GM12892 (cell line): ENCODE results near the gene OTUD5.

ENCODE experiments used
- DNase-seq: peaks from one replicate; pipeline ENCODE4 v3.0.0; 2011; ENCODE audit not compliant: insufficient read length
- FAIRE-seq: peaks from 2 replicates; lab custom pipeline; 2011; peaks lifted over from hg19 to GRCh38; lab: Jason Lieb, UNC
- POLR2A ChIP-seq: IDR thresholded peaks from 2 replicates; pipeline ENCODE4 v1.6.1; 2011; ENCODE audit warnings: low read depth, low read length, control low read depth
- POLR2AphosphoS5 ChIP-seq: IDR thresholded peaks from 2 replicates; pipeline ENCODE4 v1.6.1; 2011; ENCODE audit warnings: low read depth, low read length, control low read depth
- TAF1 ChIP-seq: IDR thresholded peaks from 2 replicates; pipeline ENCODE4 v1.6.1; 2011; ENCODE audit warnings: low read depth, mild to moderate bottlenecking, control low read depth, low read length, borderline replicate concordance

OTUD5 gene

GRCh38 chrX:48902776-48903175 is 54.6 kb downstream of the OTUD5 start:
- FAIRE-seq (no peak), DNase-seq (no peak)
- TF ChIP-seq TAF1: no peak
- TF ChIP-seq POLR2AphosphoS5: no peak
- no peak for TF ChIP-seq POLR2A

GRCh38 chrX:48902135-48902534 is 55.3 kb downstream of the OTUD5 start:
- TF ChIP-seq TAF1: no peak
- TF ChIP-seq POLR2AphosphoS5: no peak
- TF ChIP-seq POLR2A: no peak
- FAIRE-seq (no peak), DNase-seq (no peak)

GRCh38 chrX:48901069-48901468 is 56.3 kb downstream of the OTUD5 start:
- FAIRE-seq (no peak), DNase-seq (no peak)
- TF ChIP-seq POLR2AphosphoS5: no peak
- TF ChIP-seq POLR2A: no peak
- no peak for TF ChIP-seq TAF1

GRCh38 chrX:48899078-48899410 is 58.4 kb downstream of the OTUD5 start:
- FAIRE-seq: no peak
- TF ChIP-seq POLR2AphosphoS5 (no peak), TAF1 (no peak), POLR2A (no peak)

GRCh38 chrX:48897625-48898306 is 59.6 kb downstream of the OTUD5 start, which contains the start of the genes PQBP1 and TIMM17B:
Gene PQBP1, plus strand, starts transcription at chrX:48897930. Its CDS starts 580 bp downstream, at chrX:48898510.
Gene TIMM17B, minus strand, starts transcription at chrX:48897768. Its CDS starts 19 bp downstream, at chrX:48897749.
- FAIRE-seq (peak; percentile 96), DNase-seq (peak; percentile 80)
- TF ChIP-seq POLR2A (peak; percentile 91), TAF1 (peak; percentile 76), POLR2AphosphoS5 (peak; percentile 84)

More at GRCh38 chrX:48899078-48899410, 58.4 kb downstream of the OTUD5 start:
- DNase-seq: no peak

GRCh38 chrX:48897157-48897624 is 60.2 kb downstream of the OTUD5 start:
- no peak for DNase-seq
- FAIRE-seq: peak; percentile 5
- TF ChIP-seq POLR2AphosphoS5 (no peak), POLR2A (no peak), TAF1 (no peak)

GRCh38 chrX:48896611-48897011 is 60.8 kb downstream of the OTUD5 start:
- no peak for DNase-seq
- no peak for FAIRE-seq
- TF ChIP-seq POLR2AphosphoS5 (no peak), POLR2A (no peak), TAF1 (no peak)

- DNase-seq: no peak
- no peak for TF ChIP-seq TAF1
- TF ChIP-seq POLR2A: no peak
- TF ChIP-seq POLR2AphosphoS5: no peak
- no peak for FAIRE-seq
These were observed 62.5 kb downstream of the OTUD5 start for GRCh38 chrX:48894891-48895290.

- FAIRE-seq: no peak
- no peak for DNase-seq
- TF ChIP-seq POLR2A (no peak), TAF1 (no peak), POLR2AphosphoS5 (no peak)
These were observed 63.7 kb downstream of the OTUD5 start for GRCh38 chrX:48893556-48894348.

GRCh38 chrX:48892896-48893295 is 64.5 kb downstream of the OTUD5 start:
- FAIRE-seq: no peak
- TF ChIP-seq POLR2A (no peak), POLR2AphosphoS5 (no peak), TAF1 (no peak)
- no peak for DNase-seq
